Measurements from ENCODE around the gene HAUS8.
"Not testable (repeated sequence)": the region's sequence is repeated elsewhere in the genome, so short reads cannot be mapped to it uniquely, and the experiment has no call there.

The HAUS8 gene

DNA sequence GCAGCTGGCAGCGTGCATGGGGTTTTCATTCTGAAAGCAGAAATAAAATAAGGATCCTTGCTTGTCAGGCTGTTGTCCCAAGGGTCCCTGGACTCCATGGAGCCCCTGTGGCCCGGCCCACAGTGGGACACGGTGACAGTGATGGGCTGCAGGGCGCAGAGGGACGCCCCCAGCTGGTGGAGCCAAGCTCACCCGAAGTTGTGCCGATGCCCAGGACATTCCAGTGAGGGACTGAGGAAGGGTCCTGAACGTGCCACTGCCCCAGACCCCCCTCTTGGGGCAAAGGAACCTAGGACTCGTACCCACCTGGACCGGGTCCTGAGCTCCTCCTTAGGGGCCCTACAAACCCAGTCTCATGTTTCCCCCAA lies 35.3 kb upstream of the HAUS8 start:
- Histone ChIP-seq H3K9ac (ENCODE audit: low read length) (no peak overlapping the region), H3K9me3 (ENCODE audit: control insufficient read depth, low read length) (no peaks in the 10 kb centered on the region), H3K4me1 (ENCODE audit: control insufficient read depth, insufficient read depth, low read length) (peaks cover 14% of the 10 kb centered on the region), H3K4me3 (ENCODE audit: low read length) (no peak overlapping the region), H3K27me3 (replicated peaks; ENCODE audit: control insufficient read depth, insufficient read depth, low read length) (no peaks in the 10 kb centered on the region), H3K36me3 (ENCODE audit: control insufficient read depth, insufficient read depth, low read length, severe bottlenecking) (peaks cover 14% of the 10 kb centered on the region)
- no peak for DNase-seq (ENCODE audit: low read depth)

DNA sequence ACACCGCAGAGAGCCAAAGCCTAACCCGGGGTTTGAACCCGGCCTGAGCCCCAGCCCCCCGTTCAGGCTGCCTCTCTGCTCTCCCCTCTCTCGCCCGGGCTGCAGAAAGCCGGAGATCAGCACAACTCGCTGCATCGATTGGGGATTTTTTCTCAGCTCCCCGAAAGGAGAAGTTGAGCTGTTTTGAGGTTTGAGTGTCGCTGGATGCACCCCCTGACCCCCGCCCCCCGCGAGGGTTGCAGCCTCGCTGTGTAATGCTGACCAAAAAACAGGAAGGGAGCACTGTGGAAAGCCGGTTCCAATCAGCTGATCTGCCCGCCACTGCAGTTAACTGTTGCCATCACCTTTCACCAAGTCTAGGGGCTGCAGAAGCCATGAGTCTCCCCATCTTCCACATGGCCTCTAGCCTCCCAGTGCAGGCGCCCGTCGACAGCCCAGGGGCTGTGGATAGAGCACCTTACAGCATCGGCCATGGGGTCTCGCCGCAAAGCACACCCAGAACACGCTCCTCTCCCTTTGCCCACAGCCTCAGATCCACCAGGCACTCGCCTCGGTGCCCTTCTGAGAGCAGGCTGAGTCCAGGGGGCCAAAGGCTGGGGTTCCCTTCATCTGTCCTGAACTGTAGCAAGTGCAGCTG lies 34.8 kb upstream of the HAUS8 start:
- H3K4me1 ChIP-seq (ENCODE audit: control insufficient read depth, insufficient read depth, low read length) = peaks cover 14% of the 10 kb centered on the region
- no peak overlapping the region for H3K9ac ChIP-seq (ENCODE audit: low read length)
- no peak for DNase-seq (ENCODE audit: low read depth)
- H3K4me3 ChIP-seq (ENCODE audit: low read length) = no peak overlapping the region
- no peaks in the 10 kb centered on the region for H3K27me3 ChIP-seq (replicated peaks; ENCODE audit: control insufficient read depth, insufficient read depth, low read length)
- no peaks in the 10 kb centered on the region for H3K9me3 ChIP-seq (ENCODE audit: control insufficient read depth, low read length)
- H3K36me3 ChIP-seq (ENCODE audit: control insufficient read depth, insufficient read depth, low read length, severe bottlenecking) = peaks cover 18% of the 10 kb centered on the region

DNA sequence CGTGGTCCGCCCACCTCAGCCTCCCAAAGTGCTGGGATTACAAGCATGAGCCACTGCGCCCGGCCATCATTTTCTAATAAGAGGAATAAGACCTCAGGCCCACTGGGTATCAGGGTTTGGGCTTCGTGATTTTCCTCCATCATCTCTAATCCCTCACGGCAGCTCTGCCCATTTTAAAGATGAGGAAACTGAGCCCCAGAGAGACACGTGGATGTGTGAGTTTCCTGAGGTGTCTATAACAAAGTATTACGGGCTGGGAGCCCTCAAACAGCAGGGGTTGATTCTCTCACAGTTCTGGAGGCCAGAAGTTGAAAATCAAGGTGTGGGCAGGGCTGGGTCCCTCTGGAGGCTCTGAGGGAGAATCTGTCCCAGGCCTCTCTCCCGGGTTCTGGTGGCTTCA lies 34.0 kb upstream of the HAUS8 start:
- no peak for DNase-seq (ENCODE audit: low read depth)
- Histone ChIP-seq H3K9ac (ENCODE audit: low read length) (no peak overlapping the region), H3K27me3 (replicated peaks; ENCODE audit: control insufficient read depth, insufficient read depth, low read length) (no peaks in the 10 kb centered on the region), H3K36me3 (ENCODE audit: control insufficient read depth, insufficient read depth, low read length, severe bottlenecking) (peaks cover 23% of the 10 kb centered on the region), H3K9me3 (ENCODE audit: control insufficient read depth, low read length) (no peaks in the 10 kb centered on the region), H3K4me1 (ENCODE audit: control insufficient read depth, insufficient read depth, low read length) (peaks cover 14% of the 10 kb centered on the region), H3K4me3 (ENCODE audit: low read length) (no peak overlapping the region)

DNA sequence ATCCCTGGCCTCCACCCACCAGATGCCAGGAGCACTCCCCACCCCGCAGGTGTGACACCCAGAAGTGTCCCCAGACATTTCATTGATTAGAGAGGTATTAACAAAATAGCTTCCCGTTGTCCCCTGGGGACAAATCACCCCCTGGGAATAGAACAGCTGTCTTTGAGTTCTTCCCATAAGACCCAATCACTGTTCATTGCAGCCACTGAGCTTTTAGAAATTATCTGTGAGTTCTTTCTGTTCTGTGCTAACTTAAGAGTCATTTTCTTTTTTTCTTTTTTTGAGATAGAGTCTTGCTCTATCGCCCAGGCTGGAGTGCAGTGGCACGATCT lies 33.2 kb upstream of the HAUS8 start:
- no peaks in the 10 kb centered on the region for H3K9me3 ChIP-seq (ENCODE audit: control insufficient read depth, low read length)
- H3K27me3 ChIP-seq (replicated peaks; ENCODE audit: control insufficient read depth, insufficient read depth, low read length) = no peaks in the 10 kb centered on the region
- DNase-seq (ENCODE audit: low read depth) = no peak
- H3K4me1 ChIP-seq (ENCODE audit: control insufficient read depth, insufficient read depth, low read length) = peaks cover 14% of the 10 kb centered on the region
- H3K4me3 ChIP-seq (ENCODE audit: low read length) = peak overlapping the region; percentile 43
- H3K36me3 ChIP-seq (ENCODE audit: control insufficient read depth, insufficient read depth, low read length, severe bottlenecking) = peaks cover 31% of the 10 kb centered on the region
- H3K9ac ChIP-seq (ENCODE audit: low read length) = peak overlapping the region; percentile 50

DNA sequence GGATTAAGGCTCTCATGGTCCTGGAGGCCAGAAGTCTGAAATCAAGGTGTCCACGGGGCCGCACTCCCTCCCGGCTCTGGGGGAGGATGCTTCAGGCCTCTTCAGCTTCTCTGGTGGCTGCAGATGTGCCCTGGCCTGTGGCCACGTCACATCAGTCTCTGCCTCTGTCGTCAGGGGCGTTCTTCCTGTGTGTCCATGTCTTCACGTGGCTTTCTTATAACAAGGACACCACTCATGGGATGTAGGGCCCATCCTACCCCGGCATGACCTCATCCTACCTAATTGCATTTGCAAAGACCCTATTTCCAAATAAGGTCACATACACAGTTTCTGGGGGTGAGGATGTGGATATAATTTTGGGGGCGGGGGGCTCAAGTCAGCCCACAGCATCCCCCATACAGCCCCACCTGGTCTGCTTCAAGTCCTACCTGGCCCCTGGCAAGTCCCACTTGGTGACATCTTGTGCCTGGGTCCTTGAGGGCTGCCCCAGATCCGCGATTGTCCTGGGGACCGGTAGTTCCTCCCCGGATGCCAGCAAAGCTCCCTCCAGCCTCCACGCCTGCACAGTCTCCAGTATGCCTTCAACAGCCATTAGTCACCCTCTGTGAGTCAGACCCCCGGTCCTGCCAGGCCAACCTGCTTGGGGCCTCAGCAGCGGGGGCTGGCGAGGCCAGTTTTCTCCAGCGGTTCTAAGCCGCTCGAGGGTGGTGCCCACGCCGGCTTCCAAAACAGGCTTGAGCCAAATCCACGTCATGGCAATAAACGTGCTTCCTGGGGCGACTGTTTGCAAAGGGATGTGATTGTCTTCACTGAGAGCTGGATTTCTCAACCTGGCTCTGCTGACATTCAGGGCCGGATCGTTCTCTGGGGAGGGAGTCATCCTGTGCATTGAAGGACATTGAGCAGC lies 32.5 kb upstream of the HAUS8 start:
- Histone ChIP-seq H3K9me3 (ENCODE audit: control insufficient read depth, low read length) (no peaks in the 10 kb centered on the region), H3K4me1 (ENCODE audit: control insufficient read depth, insufficient read depth, low read length) (peaks cover 14% of the 10 kb centered on the region), H3K36me3 (ENCODE audit: control insufficient read depth, insufficient read depth, low read length, severe bottlenecking) (peaks cover 37% of the 10 kb centered on the region), H3K9ac (ENCODE audit: low read length) (peak overlapping the region; percentile 82), H3K4me3 (ENCODE audit: low read length) (peak overlapping the region; percentile 61), H3K27me3 (replicated peaks; ENCODE audit: control insufficient read depth, insufficient read depth, low read length) (no peaks in the 10 kb centered on the region)
- peak; percentile 98 for DNase-seq (ENCODE audit: low read depth)

DNA sequence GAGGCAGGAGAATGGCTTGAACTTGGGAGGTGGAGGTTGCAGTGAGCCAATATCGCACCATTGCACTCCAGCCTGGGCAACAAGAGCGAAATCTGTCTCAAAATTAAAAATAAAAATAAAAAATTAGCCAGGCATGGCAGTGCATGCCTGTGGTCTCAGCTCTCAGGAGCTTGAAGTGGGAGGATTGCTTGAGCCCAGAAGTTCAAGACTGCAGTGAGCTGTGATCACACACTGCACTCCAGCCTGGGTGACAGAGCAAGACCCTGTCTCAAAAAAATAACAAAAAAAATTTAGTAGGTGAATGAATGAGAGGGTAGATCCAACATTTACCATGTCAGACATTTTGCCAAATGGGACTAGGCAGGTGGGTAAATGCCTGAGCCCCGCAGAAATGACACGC lies 31.7 kb upstream of the HAUS8 start:
- peaks cover 42% of the 10 kb centered on the region for H3K36me3 ChIP-seq (ENCODE audit: control insufficient read depth, insufficient read depth, low read length, severe bottlenecking)
- peak overlapping the region; percentile 82 for H3K9ac ChIP-seq (ENCODE audit: low read length)
- not testable (repeated sequence) for DNase-seq (ENCODE audit: low read depth)

DNA sequence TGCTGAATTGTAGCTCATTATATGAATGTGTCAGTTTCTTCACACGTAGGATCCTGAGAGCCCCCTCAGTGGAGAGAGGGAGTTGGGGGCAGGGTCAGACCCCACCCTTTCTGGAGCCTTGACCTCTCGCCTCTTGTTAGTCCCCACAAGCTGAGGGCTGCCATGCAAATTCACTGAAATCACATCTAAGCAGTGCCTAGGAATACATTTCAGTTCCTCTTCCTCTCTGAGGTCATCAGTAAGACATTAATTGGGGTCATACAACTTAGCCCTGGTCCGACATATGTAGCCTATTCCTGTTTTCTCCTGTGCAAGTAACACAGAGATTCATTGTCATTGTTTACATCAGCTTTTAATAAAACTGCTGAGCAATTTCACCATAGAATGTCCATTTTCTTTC lies 30.3 kb upstream of the HAUS8 start:
- peaks cover 14% of the 10 kb centered on the region for H3K4me1 ChIP-seq (ENCODE audit: control insufficient read depth, insufficient read depth, low read length)
- no peak for DNase-seq (ENCODE audit: low read depth)
- H3K27me3 ChIP-seq (replicated peaks; ENCODE audit: control insufficient read depth, insufficient read depth, low read length) = no peaks in the 10 kb centered on the region
- no peak overlapping the region for H3K4me3 ChIP-seq (ENCODE audit: low read length)
- no peak overlapping the region for H3K9ac ChIP-seq (ENCODE audit: low read length)
- no peaks in the 10 kb centered on the region for H3K9me3 ChIP-seq (ENCODE audit: control insufficient read depth, low read length)
- H3K36me3 ChIP-seq (ENCODE audit: control insufficient read depth, insufficient read depth, low read length, severe bottlenecking) = peaks cover 41% of the 10 kb centered on the region

More for the DNA sequence above, 31.7 kb upstream of the HAUS8 start:
- H3K4me3 ChIP-seq (ENCODE audit: low read length) = peak overlapping the region; percentile 61
- H3K9me3 ChIP-seq (ENCODE audit: control insufficient read depth, low read length); H3K27me3 ChIP-seq (replicated peaks; ENCODE audit: control insufficient read depth, insufficient read depth, low read length): not testable (repeated sequence)
- peaks cover 14% of the 10 kb centered on the region for H3K4me1 ChIP-seq (ENCODE audit: control insufficient read depth, insufficient read depth, low read length)

DNA sequence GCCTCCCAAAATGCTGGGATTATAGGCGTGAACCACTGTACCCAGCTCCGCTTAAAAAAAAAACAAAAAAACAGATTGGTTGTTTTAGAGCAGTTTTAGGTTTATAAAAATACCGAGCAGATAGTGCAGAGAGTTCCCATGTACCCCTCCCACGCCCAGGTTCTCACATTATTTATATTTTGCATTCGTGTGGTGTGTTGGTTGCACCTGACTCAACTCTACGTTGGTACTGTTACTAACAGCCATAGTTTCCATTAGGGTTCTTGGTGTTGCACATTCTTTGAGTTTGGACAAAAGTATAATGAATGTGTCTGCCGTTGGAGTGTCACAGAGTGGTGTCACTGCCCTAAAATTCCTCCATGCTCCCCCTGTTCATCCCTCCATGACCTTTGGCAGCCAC lies 29.4 kb upstream of the HAUS8 start:
- Histone ChIP-seq H3K9me3 (ENCODE audit: control insufficient read depth, low read length) (no peaks in the 10 kb centered on the region), H3K9ac (ENCODE audit: low read length) (no peak overlapping the region), H3K4me1 (ENCODE audit: control insufficient read depth, insufficient read depth, low read length) (peaks cover 14% of the 10 kb centered on the region), H3K4me3 (ENCODE audit: low read length) (no peak overlapping the region), H3K36me3 (ENCODE audit: control insufficient read depth, insufficient read depth, low read length, severe bottlenecking) (peaks cover 36% of the 10 kb centered on the region), H3K27me3 (replicated peaks; ENCODE audit: control insufficient read depth, insufficient read depth, low read length) (no peaks in the 10 kb centered on the region)
- DNase-seq (ENCODE audit: low read depth) = no peak

DNA sequence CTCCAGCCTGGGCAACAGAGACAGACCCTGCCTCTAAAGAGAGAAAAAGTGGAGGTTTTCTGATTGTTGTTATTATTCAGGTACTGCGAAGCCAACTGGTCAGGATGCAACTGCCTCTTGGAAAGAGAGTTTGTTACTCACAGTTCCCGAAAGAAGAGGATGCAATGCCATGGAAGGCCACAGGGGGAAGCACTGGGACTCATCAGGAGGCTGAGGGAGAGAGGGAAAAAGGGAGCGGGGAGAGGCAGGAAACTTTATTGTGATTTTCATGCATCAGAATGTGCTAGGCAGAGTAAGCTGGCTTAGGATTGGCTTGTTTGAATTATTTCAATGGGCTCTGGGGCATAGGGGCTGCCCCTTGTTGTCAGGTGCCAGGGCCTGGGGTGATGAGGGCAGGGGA lies 27.9 kb upstream of the HAUS8 start:
- no peaks in the 10 kb centered on the region for H3K9me3 ChIP-seq (ENCODE audit: control insufficient read depth, low read length)
- peaks cover 36% of the 10 kb centered on the region for H3K36me3 ChIP-seq (ENCODE audit: control insufficient read depth, insufficient read depth, low read length, severe bottlenecking)
- H3K27me3 ChIP-seq (replicated peaks; ENCODE audit: control insufficient read depth, insufficient read depth, low read length) = no peaks in the 10 kb centered on the region
- DNase-seq (ENCODE audit: low read depth) = peak; percentile 34
- no peak overlapping the region for H3K9ac ChIP-seq (ENCODE audit: low read length)
- H3K4me3 ChIP-seq (ENCODE audit: low read length) = no peak overlapping the region
- peaks cover 13% of the 10 kb centered on the region for H3K4me1 ChIP-seq (ENCODE audit: control insufficient read depth, insufficient read depth, low read length)

DNA sequence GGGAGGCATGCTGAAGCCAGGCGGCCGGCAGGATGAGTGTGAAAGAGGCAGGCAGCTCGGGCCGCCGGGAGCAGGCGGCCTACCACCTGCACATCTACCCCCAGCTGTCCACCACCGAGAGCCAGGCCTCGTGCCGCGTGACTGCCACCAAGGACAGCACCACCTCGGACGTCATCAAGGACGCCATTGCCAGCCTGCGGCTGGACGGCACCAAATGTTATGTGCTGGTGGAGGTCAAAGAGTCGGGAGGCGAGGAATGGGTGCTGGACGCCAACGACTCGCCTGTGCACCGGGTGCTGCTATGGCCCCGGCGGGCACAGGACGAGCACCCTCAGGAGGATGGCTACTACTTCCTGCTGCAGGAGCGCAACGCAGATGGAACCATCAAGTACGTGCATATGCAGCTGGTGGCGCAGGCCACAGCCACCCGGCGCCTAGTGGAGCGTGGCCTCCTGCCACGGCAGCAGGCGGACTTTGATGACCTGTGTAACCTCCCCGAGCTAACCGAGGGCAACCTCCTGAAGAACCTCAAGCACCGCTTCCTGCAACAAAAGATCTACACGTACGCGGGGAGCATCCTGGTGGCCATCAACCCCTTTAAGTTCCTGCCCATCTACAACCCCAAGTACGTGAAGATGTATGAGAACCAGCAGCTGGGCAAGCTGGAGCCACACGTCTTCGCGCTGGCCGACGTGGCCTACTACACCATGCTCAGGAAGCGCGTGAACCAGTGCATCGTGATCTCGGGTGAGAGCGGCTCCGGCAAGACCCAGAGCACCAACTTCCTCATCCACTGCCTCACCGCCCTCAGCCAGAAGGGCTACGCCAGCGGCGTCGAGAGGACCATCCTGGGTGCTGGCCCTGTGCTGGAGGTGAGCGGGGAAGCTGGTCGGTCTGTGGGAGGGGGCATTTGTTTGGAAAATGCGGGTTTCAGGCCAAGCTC lies 26.7 kb upstream of the HAUS8 start:
- Histone ChIP-seq H3K4me1 (ENCODE audit: control insufficient read depth, insufficient read depth, low read length) (peaks cover 17% of the 10 kb centered on the region), H3K27me3 (replicated peaks; ENCODE audit: control insufficient read depth, insufficient read depth, low read length) (no peaks in the 10 kb centered on the region), H3K4me3 (ENCODE audit: low read length) (no peak overlapping the region), H3K36me3 (ENCODE audit: control insufficient read depth, insufficient read depth, low read length, severe bottlenecking) (peaks cover 36% of the 10 kb centered on the region), H3K9ac (ENCODE audit: low read length) (no peak overlapping the region), H3K9me3 (ENCODE audit: control insufficient read depth, low read length) (no peaks in the 10 kb centered on the region)
- no peak for DNase-seq (ENCODE audit: low read depth)

DNA sequence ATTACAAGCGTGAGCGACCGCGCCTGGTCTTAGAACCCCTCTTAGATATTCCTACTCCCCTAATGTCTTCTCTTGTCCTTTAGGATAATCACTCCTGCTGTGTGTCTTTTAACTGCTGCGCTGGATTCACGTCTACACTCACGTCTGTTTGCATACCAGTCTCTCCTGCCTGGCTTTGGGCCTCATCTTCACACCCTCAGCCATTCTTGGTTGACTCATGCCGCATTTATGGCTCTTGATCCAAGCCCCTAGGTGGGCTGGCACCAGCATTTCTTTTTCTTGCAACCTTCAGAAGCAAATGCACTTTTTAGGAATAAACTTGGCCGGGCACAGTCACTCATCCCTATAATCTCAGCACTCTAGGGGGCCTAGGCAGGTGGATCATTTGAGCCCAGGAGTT lies 23.1 kb upstream of the HAUS8 start:
- Histone ChIP-seq H3K4me3 (ENCODE audit: low read length) (no peak overlapping the region), H3K36me3 (ENCODE audit: control insufficient read depth, insufficient read depth, low read length, severe bottlenecking) (peaks cover 16% of the 10 kb centered on the region)
- DNase-seq (ENCODE audit: low read depth) = no peak

More for the DNA sequence above, 23.1 kb upstream of the HAUS8 start:
- Histone ChIP-seq H3K4me1 (ENCODE audit: control insufficient read depth, insufficient read depth, low read length) (peaks cover 39% of the 10 kb centered on the region), H3K9me3 (ENCODE audit: control insufficient read depth, low read length) (no peaks in the 10 kb centered on the region), H3K27me3 (replicated peaks; ENCODE audit: control insufficient read depth, insufficient read depth, low read length) (no peaks in the 10 kb centered on the region), H3K9ac (ENCODE audit: low read length) (peak overlapping the region; percentile 26)
